HEK293 (cell line): ENCODE measurements around the gene HLA-A.
"Not testable (repeated sequence)": the region's sequence is repeated elsewhere in the genome, so short reads cannot be mapped to it uniquely, and the experiment has no call there.

ENCODE experiments used
- BCL11A ChIP-seq: fragments of 450-650 bp; formaldehyde crosslinking; IDR thresholded peaks from 2 replicates; pipeline ENCODE4 v1.5.1; 2016; ENCODE audit warnings: low read depth, missing biosample characterization, missing genetic modification characterization
- CTCF ChIP-seq: fragments of 450-650 bp; formaldehyde crosslinking; IDR thresholded peaks from 2 replicates; pipeline ENCODE4 v1.5.1; 2016; ENCODE audit warnings: missing biosample characterization, missing genetic modification characterization
- ZEB2 ChIP-seq: fragments of 450-650 bp; formaldehyde crosslinking; IDR thresholded peaks from 2 replicates; pipeline ENCODE4 v1.5.1; 2016; ENCODE audit warnings: missing biosample characterization, missing genetic modification characterization
- ZNF157 ChIP-seq: fragments of 450-650 bp; formaldehyde crosslinking; IDR thresholded peaks from 2 replicates; pipeline ENCODE4 v1.5.1; 2016; ENCODE audit warnings: missing biosample characterization, missing genetic modification characterization
- ZNF239 ChIP-seq: fragments of 450-650 bp; formaldehyde crosslinking; IDR thresholded peaks from 2 replicates; pipeline ENCODE4 v1.5.1; 2016; ENCODE audit warnings: missing biosample characterization, missing genetic modification characterization
- ZNF510 ChIP-seq: fragments of 450-650 bp; formaldehyde crosslinking; IDR thresholded peaks from 2 replicates; pipeline ENCODE4 v1.5.1; 2018; ENCODE audit warnings: mild to moderate bottlenecking, missing genetic modification characterization, missing biosample characterization; ENCODE audit not compliant: insufficient replicate concordance
- ZSCAN5A ChIP-seq: fragments of 450-650 bp; formaldehyde crosslinking; IDR thresholded peaks from 2 replicates; pipeline ENCODE4 v1.5.1; 2016; ENCODE audit warnings: missing biosample characterization, missing genetic modification characterization

- not testable (repeated sequence) for TF ChIP-seq CTCF, ZSCAN5A, ZNF510, ZNF157, BCL11A, ZNF239, ZEB2 (tag by site-specific recombination)
These were observed 37.7 kb downstream of the HLA-A start for GRCh38 chr6:29980013-29980412.
